Hippocampal formation (tissue), 2 donors: ENCODE results near the gene PPT2.
"Not testable (repeated sequence)": the region's sequence is repeated elsewhere in the genome, so short reads cannot be mapped to it uniquely, and the experiment has no call there.

Source experiments
- DNase-seq, 2 donors: peaks; one replicate each; lab custom pipeline; 2025; lab: John Stamatoyannopoulos, UW

PPT2 gene

DNA sequence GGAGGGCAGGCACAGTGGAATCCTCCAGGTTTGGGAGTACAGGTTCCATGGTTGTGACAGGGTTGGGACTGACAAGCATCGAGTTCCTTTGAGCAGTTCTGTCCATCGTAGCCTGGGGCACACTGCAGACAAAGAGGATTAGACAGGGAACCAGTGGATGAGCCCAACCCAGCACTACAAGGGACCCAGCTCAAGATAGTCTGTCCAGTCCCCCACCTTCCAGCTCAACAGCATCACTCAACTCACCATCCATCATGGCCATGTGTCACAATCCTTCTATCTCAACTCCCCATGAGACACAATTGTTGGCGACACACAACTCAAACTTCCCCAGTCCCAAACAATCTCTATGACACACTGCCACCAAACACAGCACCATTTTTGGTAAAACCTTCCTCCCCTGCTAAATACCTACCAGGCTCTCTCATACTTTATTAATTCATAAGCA is 50.4 kb downstream of the PPT2 start:
- DNase-seq, result no peak

DNA sequence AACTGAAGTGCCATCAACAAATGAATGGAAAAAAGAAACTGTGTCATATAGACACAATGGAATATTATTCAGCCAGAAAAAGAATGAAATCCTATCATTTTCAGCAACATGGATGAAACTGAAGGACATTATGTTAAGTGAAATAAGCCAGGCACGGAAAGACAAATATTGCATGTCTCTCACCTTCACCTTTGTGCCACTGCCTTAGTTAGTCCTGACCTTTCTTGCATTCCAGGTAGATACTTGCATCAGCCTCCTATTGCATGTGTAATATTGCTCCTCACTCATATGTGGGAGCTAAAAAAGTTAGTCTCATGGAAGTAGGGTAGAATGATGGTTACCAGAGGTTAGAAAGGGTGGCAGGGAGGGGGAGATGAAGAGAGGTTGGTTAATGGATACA is 55.1 kb downstream of the PPT2 start:
- no peak for DNase-seq

DNA sequence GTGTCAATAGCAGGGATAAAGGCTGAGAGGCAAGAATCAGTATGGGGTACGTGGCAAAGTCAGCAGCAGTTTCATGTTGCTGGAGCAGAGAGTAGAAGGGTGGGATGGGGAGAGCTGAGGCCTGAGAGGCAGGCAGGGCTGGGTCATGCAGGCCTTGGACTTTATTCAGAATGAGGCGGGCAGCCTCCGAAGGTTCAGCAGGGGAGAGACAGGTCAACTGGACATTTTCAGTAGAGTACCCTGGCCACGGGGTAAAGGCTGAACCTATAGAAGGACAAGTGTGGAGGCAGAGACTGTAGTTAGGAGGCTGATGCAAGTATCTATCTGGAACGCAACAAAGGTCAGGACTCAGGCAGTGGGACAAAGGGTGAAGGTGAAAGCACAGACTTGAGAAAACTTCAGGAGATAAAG is 56.3 kb downstream of the PPT2 start:
- DNase-seq, result no peak

DNA sequence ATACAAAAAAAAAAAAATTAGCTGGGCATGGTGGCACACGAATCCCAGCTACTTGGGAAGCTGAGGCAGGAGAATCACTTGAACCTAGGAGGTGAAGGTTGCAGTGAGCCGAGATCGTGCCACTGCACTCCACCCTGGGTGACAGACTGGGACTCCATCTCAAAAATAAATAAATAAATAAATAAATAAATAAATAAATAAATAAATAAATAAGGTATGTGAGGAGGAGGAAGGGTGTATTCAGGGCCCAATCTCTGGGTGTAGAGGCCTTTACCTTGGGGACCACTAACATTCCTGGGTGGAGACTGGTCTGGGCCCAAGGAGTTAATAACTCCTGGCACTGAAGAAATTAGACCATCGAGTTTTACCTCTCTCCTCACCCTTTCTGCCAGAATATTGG is 57.5 kb downstream of the PPT2 start:
- not testable (repeated sequence) for DNase-seq

DNA sequence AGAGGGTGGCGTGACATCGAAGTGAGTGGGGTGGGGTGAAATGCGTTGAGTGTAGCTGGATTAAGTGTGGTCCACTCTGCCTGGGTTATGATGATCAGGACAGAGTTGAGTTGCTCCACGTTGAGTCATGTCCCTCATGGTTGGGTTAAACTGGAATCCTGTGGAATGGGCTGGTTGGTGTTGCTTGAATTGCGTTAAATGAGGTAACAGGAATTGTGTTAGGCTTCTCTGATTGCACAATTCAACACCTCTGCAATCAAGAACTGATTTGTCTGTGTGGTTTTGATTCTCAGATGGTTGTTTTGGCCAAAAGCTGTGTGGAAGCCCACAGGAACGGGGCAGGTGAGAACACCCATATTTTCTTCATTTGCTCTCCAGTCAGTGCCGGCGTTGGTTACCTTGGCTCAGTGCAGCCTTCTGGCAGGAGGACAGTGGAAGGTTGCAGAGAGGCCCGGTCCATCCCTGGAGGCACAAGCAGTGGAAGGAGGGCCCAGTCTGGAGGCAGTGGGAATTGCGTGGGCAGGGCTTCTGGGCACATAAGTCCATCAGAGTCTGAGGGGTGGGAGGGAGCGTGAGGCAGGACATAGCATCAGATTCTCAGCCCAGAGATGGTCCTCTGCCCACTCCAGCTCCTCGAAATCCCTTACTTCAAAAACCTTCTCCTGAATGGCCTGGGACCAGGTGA is 58.3 kb downstream of the PPT2 start:
- no peak for DNase-seq
